GM15510 (cell line): ENCODE measurements around the gene TSEN54.

Experiments
- POLR2A ChIP-seq: IDR thresholded peaks from 3 replicates; pipeline ENCODE4 v1.6.1; 2011; ENCODE audit warnings: borderline replicate concordance; ENCODE audit not compliant: insufficient read length; ENCODE audit errors: extremely low read depth

TSEN54 gene

GRCh38 chr17:75496005-75496404 lies 20.3 kb upstream of the TSEN54 start:
- TF ChIP-seq POLR2A = no peak

GRCh38 chr17:75498039-75498725 lies 18.1 kb upstream of the TSEN54 start:
- no peak for TF ChIP-seq POLR2A

GRCh38 chr17:75498726-75499213 lies 17.6 kb upstream of the TSEN54 start:
- no peak for TF ChIP-seq POLR2A

- no peak for TF ChIP-seq POLR2A
Measured at GRCh38 chr17:75499313-75500022, 16.9 kb upstream of the TSEN54 start.

GRCh38 chr17:75500419-75501216 lies 15.7 kb upstream of the TSEN54 start:
- no peak for TF ChIP-seq POLR2A

GRCh38 chr17:75501378-75502071 lies 14.8 kb upstream of the TSEN54 start:
- no peak for TF ChIP-seq POLR2A

- TF ChIP-seq POLR2A = no peak
Measured at GRCh38 chr17:75502072-75502720, 14.1 kb upstream of the TSEN54 start.

- no peak for TF ChIP-seq POLR2A
Measured at GRCh38 chr17:75502721-75503329, 13.5 kb upstream of the TSEN54 start.

- TF ChIP-seq POLR2A = no peak
Measured at GRCh38 chr17:75503337-75503950, 12.9 kb upstream of the TSEN54 start.

- TF ChIP-seq POLR2A = no peak
Measured at GRCh38 chr17:75503976-75504346, 12.4 kb upstream of the TSEN54 start.

GRCh38 chr17:75504347-75505151 lies 11.8 kb upstream of the TSEN54 start:
- no peak for TF ChIP-seq POLR2A

GRCh38 chr17:75505152-75505409 lies 11.2 kb upstream of the TSEN54 start:
- TF ChIP-seq POLR2A = no peak

- no peak for TF ChIP-seq POLR2A
Measured at GRCh38 chr17:75505640-75506039, 10.7 kb upstream of the TSEN54 start.

GRCh38 chr17:75506134-75506533 lies 10.2 kb upstream of the TSEN54 start:
- TF ChIP-seq POLR2A = no peak

GRCh38 chr17:75506888-75507287 lies 9.4 kb upstream of the TSEN54 start:
- no peak for TF ChIP-seq POLR2A
